GM12878 (cell line): ENCODE data around the gene CCDC6. TPM values are rescaled to one million over a fixed set of nuclear protein-coding genes. Genes with fewer than 3 reads are reported as not detected.

Experiments
- ATAC-seq: fragments of 200-7000 bp; cut with Tn5 transposase; 3 replicates; pipeline ENCODE4 v1.9.1; 2020; ENCODE audit warnings: mild to moderate bottlenecking, moderate library complexity
- BruUV-seq: library from RNA; stranded (reverse); fragments of 400-500 nt; replicated peaks from 2 replicates; lab custom pipeline; 2021; lab: Mats Ljungman, UMichigan
- CTCF ChIA-PET: fragments of 300-600 bp; sonication (Branson Sonifier 250); formaldehyde crosslinking; extraction: SDS; loops from one replicate; lab custom pipeline; 2021; ENCODE audit warnings: inconsistent platforms; lab: Yijun Ruan, JAX
- POLR2A ChIA-PET: fragments of 350-600 bp; formaldehyde crosslinking; extraction: SDS; loops from one replicate; lab custom pipeline; 2021; ENCODE audit warnings: inconsistent platforms; lab: Charles Lee
- RAD21 ChIA-PET: fragments of 300-600 bp; sonication (Branson Sonifier 250); formaldehyde crosslinking; loops from one replicate; lab custom pipeline; 2023; ENCODE audit warnings: antibody characterized with exemption; ENCODE audit not compliant: unreplicated experiment; lab: Charles Lee
- SMC1A ChIA-PET: fragments of 300-600 bp; sonication (Branson Sonifier 250); formaldehyde crosslinking; loops from one replicate; lab custom pipeline; 2023; ENCODE audit not compliant: unreplicated experiment, uncharacterized antibody; lab: Charles Lee
- DNase-seq: peaks from one replicate; pipeline ENCODE4 v3.0.0-alpha.2; 2011; ENCODE audit warnings: low read depth, low spot score
- FAIRE-seq: peaks from 3 replicates; lab custom pipeline; 2011; peaks lifted over from hg19 to GRCh38; lab: Jason Lieb, UNC
- H2AFZ ChIP-seq: 2 replicates; pipeline ENCODE4 v1.6.0; 2011; ENCODE audit warnings: low read depth, low read length, control low read depth; ENCODE audit not compliant: control insufficient read depth
- H3K27ac ChIP-seq: 2 replicates; pipeline ENCODE4 v1.5.1; 2011; ENCODE audit warnings: control low read depth; ENCODE audit not compliant: control insufficient read depth, insufficient read depth
- H3K27me3 ChIP-seq, 2 experiments: replicated peaks in 1 of 2; 2 replicates each; pipeline versions ENCODE4 v1.6.0 to v1.6.1; 2011; ENCODE audit warnings: low read length in 1 of 2; ENCODE audit not compliant: control insufficient read depth in 2 of 2, insufficient read depth in 2 of 2
- H3K36me3 ChIP-seq, 2 experiments: 2 replicates each; pipeline ENCODE4 v1.5.1; 2011; ENCODE audit warnings: low read length in 1 of 2; ENCODE audit not compliant: control insufficient read depth in 2 of 2, insufficient read depth in 2 of 2
- H3K4me1 ChIP-seq: 2 replicates; pipeline ENCODE4 v1.6.1; 2011; ENCODE audit warnings: mild to moderate bottlenecking, low read length, moderate library complexity, mixed read lengths; ENCODE audit not compliant: control insufficient read depth, insufficient read depth
- H3K4me2 ChIP-seq: 2 replicates; pipeline ENCODE4 v1.6.0; 2011; ENCODE audit warnings: control low read depth; ENCODE audit not compliant: control insufficient read depth, insufficient read depth
- H3K4me3 ChIP-seq: fragments of 200-600 bp; sonication (generic); 2 replicates; pipeline ENCODE4 v1.5.1; 2016
- H3K79me2 ChIP-seq: 2 replicates; pipeline ENCODE4 v1.6.0; 2011; ENCODE audit warnings: low read length; ENCODE audit not compliant: control insufficient read depth, insufficient read depth
- H3K9ac ChIP-seq: 2 replicates; pipeline ENCODE4 v1.8.0; 2011; ENCODE audit warnings: low read length, control low read depth, mixed read lengths; ENCODE audit not compliant: control insufficient read depth, insufficient read depth
- H3K9me3 ChIP-seq: replicated peaks from 3 replicates; pipeline ENCODE4 v1.5.1; 2011; ENCODE audit warnings: mild to moderate bottlenecking, low read length; ENCODE audit not compliant: control insufficient read depth, insufficient read depth
- H4K20me1 ChIP-seq: 2 replicates; pipeline ENCODE4 v1.6.0; 2011; ENCODE audit not compliant: control insufficient read depth, insufficient read depth
- BHLHE40 ChIP-seq, 2 experiments: fragments of 450-650 bp in 1 of 2; IDR thresholded peaks; 2 replicates each; pipeline ENCODE4 v1.6.1; 2011 to 2017; ENCODE audit warnings: low read depth in 2 of 2, borderline replicate concordance in 1 of 2, improper control_type of control experiment in 1 of 2, low read length in 1 of 2, mild to moderate bottlenecking in 1 of 2
- CREB1 ChIP-seq: IDR thresholded peaks from 2 replicates; pipeline ENCODE4 v1.6.1; 2012; ENCODE audit warnings: low read depth, mild to moderate bottlenecking, inconsistent platforms
- CREM ChIP-seq: IDR thresholded peaks from 2 replicates; pipeline ENCODE4 v1.6.1; 2014; ENCODE audit warnings: antibody characterized with exemption, low read depth
- EGR1 ChIP-seq, 2 experiments: IDR thresholded peaks; 1 replicate in 1 of 2; 2 replicates in 1 of 2; pipeline ENCODE4 v1.6.1; 2011 to 2012; ENCODE audit warnings: low read depth in 2 of 2, low read length in 2 of 2, borderline replicate concordance in 1 of 2, mild to moderate bottlenecking in 1 of 2, moderate library complexity in 1 of 2
- ETV6 ChIP-seq, 2 experiments: fragments of 450-650 bp in 1 of 2; IDR thresholded peaks in 1 of 2; conservative IDR thresholded peaks in 1 of 2; 2 replicates each; pipeline ENCODE4 v1.6.1; 2014; ENCODE audit warnings: antibody characterized with exemption in 1 of 2, borderline replicate concordance in 1 of 2, low read depth in 1 of 2, mild to moderate bottlenecking in 1 of 2, moderate library complexity in 1 of 2
- FOS ChIP-seq: IDR thresholded peaks from 3 replicates; pipeline ENCODE4 v1.6.1; 2011; ENCODE audit warnings: borderline replicate concordance; ENCODE audit not compliant: insufficient read length; ENCODE audit errors: extremely low read depth
- GABPA ChIP-seq: IDR thresholded peaks from 2 replicates; pipeline ENCODE4 v1.6.1; 2014; ENCODE audit warnings: antibody characterized with exemption, low read depth, mild to moderate bottlenecking, inconsistent platforms
- NRF1 ChIP-seq: conservative IDR thresholded peaks from 2 replicates; pipeline ENCODE4 v1.6.1; 2011; ENCODE audit warnings: mild to moderate bottlenecking, low read depth, low read length, improper control_type of control experiment
- RB1 ChIP-seq: fragments of 450-650 bp; formaldehyde crosslinking; IDR thresholded peaks from 2 replicates; pipeline ENCODE4 v1.6.1; 2017; ENCODE audit warnings: mild to moderate bottlenecking, borderline replicate concordance
- SPI1 ChIP-seq: IDR thresholded peaks from 2 replicates; pipeline ENCODE4 v1.6.1; 2011; ENCODE audit warnings: low read depth, mild to moderate bottlenecking, low read length, moderate library complexity, borderline replicate concordance; ENCODE audit not compliant: insufficient read depth
- STAT3 ChIP-seq: IDR thresholded peaks from 2 replicates; pipeline ENCODE4 v1.6.1; 2011; ENCODE audit warnings: low read depth, low read length, improper control_type of control experiment
- WGBS: methylation state at CpG from one replicate; pipeline ENCODE4 v1.1.6; 2016; ENCODE audit warnings: low lambda C conversion rate; ENCODE audit not compliant: insufficient replicate concordance, insufficient coverage; ENCODE audit errors: missing lambda C conversion rate; 5-methylcytosine and 5-hydroxymethylcytosine counted together
- in situ Hi-C: fragments of 300-500 bp; cut with MboI; formaldehyde crosslinking; loops from 9 replicates; pipeline ENCODE4 v1.14.3; 2018; ENCODE audit warnings: mixed read lengths
- intact Hi-C: fragments of 100-400 bp; cut with micrococcal nuclease; formaldehyde crosslinking; loops from one replicate; pipeline ENCODE4 v1.14.2; 2022; ENCODE audit not compliant: unreplicated experiment
- polyA plus RNA-seq, 11 experiments: library from polyadenylated mRNA; depleted of rRNA in 4 of 11; unstranded in 6 of 11; stranded (reverse) in 5 of 11; fragments of >200 nt; fragmentation: Nextera tagmentation in 4 of 11; fragmentation: Illumina TruSeq in 1 of 11; extraction: Ambion mirVana in 4 of 11; extraction: Trizol in 1 of 11; gene quantifications; 1 replicate in 1 of 11; 2 replicates in 10 of 11; pipeline versions ENCODE4 v1.2.1 to v1.2.3, GENCODE V29; 2011 to 2016; ENCODE audit warnings: inconsistent platforms in 2 of 11, missing spikeins in 2 of 11, low read depth in 1 of 11
- total RNA-seq, 4 experiments: library from RNA; depleted of rRNA in 3 of 4; stranded (reverse); fragments of >200 nt in 3 of 4; fragmentation: Illumina TruSeq in 1 of 4; extraction: Trizol in 1 of 4; gene quantifications; 2 replicates each; pipeline versions ENCODE4 v1.2.1 to v1.2.3, GENCODE V29; 2013 to 2021
- TF ChIP-seq, protein P1 (sequence below): fragments of 450-650 bp; IDR thresholded peaks from 2 replicates; pipeline ENCODE4 v1.6.1; 2017; ENCODE audit warnings: mild to moderate bottlenecking
- TF ChIP-seq, protein P2 (sequence below): fragments of 450-650 bp; formaldehyde crosslinking; IDR thresholded peaks from 2 replicates; pipeline ENCODE4 v1.5.0; 2022; ENCODE audit warnings: mild to moderate bottlenecking, missing genetic modification characterization
- TF ChIP-seq, protein P3 (sequence below): fragments of 450-650 bp; IDR thresholded peaks from 2 replicates; pipeline ENCODE4 v1.6.1; 2017; ENCODE audit warnings: borderline replicate concordance

The CCDC6 gene
- total and polyA plus RNA-seq, 10 of the 15 experiments (the other 5 are each of a cell fraction or from before 2014, with no cell fraction given), result 11.8 to 46.2 (median 26.7) TPM

DNA sequence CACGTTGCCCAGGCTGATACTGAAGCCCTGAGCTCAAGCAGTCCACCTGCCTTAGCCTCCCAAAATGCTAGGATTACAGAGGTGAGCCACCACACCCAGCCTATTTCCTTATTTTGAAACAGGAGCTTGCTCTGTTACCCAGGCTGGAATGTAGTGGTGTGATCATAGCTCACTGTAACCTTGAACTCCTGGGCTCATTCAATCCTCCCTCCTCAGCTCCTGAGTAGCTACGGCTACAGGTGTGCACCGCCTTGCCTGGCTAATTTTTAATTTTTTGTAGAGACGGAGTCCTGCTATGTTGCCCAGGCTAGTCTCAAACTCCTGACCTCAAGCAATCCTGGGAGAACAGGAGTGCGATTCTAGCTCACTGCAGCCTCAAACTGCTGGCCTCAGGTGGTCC is 164.8 kb downstream of the CCDC6 start:
- H4K20me1 ChIP-seq, result no peaks in the 10 kb centered on the region
- H3K4me3 ChIP-seq, result no peak overlapping the region
- SMC1A ChIA-PET, result no interaction called here
- H3K4me2 ChIP-seq, result no peak overlapping the region
- ATAC-seq, result no peak
- no peaks in the 10 kb centered on the region for H3K27me3 ChIP-seq
- H2AFZ ChIP-seq, result no peak overlapping the region
- RAD21 ChIA-PET, result no interaction called here
- no peaks in the 10 kb centered on the region for H3K36me3 ChIP-seq
- no peaks in the 10 kb centered on the region for H3K9me3 ChIP-seq
- H3K9ac ChIP-seq, result no peak overlapping the region
- no peaks in the 10 kb centered on the region for H3K79me2 ChIP-seq
- no peak for DNase-seq
- in situ Hi-C loops, result no loop called here
- POLR2A ChIA-PET, result no interaction called here
- no TSS peak for BruUV-seq
- no peaks in the 10 kb centered on the region for H3K4me1 ChIP-seq
- CTCF ChIA-PET, result interaction anchor here (1.7 kb wide), 1 partner anchor 41 kb away, joined by 4 read pairs; no protein-coding TSS in a partner anchor
- H3K27ac ChIP-seq, result no peak overlapping the region
- WGBS, result 40% methylated on average over 5 of the region's 5 CpGs
- intact Hi-C loops, result no loop called here
- TF ChIP-seq, protein P1, sequence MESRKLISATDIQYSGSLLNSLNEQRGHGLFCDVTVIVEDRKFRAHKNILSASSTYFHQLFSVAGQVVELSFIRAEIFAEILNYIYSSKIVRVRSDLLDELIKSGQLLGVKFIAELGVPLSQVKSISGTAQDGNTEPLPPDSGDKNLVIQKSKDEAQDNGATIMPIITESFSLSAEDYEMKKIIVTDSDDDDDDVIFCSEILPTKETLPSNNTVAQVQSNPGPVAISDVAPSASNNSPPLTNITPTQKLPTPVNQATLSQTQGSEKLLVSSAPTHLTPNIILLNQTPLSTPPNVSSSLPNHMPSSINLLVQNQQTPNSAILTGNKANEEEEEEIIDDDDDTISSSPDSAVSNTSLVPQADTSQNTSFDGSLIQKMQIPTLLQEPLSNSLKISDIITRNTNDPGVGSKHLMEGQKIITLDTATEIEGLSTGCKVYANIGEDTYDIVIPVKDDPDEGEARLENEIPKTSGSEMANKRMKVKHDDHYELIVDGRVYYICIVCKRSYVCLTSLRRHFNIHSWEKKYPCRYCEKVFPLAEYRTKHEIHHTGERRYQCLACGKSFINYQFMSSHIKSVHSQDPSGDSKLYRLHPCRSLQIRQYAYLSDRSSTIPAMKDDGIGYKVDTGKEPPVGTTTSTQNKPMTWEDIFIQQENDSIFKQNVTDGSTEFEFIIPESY, result no peak
- TF ChIP-seq GABPA (no peak), RB1 (no peak), CREB1 (no peak), FOS (no peak), NRF1 (no peak), ETV6 (conservative IDR thresholded peaks at IDR 0.05 in 1 of 2, IDR thresholded peaks at IDR 0.05 in 1 of 2; ENCODE audit: borderline replicate concordance in 1 of 2, low read depth in 1 of 2) (no peak), BHLHE40 (IDR thresholded peaks at IDR 0.05; ENCODE audit: borderline replicate concordance in 1 of 2, low read depth in 2 of 2, low read length in 1 of 2) (no peak), CREM (no peak), STAT3 (no peak), SPI1 (no peak), EGR1 (IDR thresholded peaks at IDR 0.05; ENCODE audit: borderline replicate concordance in 1 of 2, low read depth in 2 of 2, low read length in 2 of 2) (no peak)
- TF ChIP-seq, protein P2, sequence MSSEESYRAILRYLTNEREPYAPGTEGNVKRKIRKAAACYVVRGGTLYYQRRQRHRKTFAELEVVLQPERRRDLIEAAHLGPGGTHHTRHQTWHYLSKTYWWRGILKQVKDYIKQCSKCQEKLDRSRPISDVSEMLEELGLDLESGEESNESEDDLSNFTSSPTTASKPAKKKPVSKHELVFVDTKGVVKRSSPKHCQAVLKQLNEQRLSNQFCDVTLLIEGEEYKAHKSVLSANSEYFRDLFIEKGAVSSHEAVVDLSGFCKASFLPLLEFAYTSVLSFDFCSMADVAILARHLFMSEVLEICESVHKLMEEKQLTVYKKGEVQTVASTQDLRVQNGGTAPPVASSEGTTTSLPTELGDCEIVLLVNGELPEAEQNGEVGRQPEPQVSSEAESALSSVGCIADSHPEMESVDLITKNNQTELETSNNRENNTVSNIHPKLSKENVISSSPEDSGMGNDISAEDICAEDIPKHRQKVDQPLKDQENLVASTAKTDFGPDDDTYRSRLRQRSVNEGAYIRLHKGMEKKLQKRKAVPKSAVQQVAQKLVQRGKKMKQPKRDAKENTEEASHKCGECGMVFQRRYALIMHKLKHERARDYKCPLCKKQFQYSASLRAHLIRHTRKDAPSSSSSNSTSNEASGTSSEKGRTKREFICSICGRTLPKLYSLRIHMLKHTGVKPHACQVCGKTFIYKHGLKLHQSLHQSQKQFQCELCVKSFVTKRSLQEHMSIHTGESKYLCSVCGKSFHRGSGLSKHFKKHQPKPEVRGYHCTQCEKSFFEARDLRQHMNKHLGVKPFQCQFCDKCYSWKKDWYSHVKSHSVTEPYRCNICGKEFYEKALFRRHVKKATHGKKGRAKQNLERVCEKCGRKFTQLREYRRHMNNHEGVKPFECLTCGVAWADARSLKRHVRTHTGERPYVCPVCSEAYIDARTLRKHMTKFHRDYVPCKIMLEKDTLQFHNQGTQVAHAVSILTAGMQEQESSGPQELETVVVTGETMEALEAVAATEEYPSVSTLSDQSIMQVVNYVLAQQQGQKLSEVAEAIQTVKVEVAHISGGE (CRISPR knock-in tag), result no peak
- TF ChIP-seq, protein P3, sequence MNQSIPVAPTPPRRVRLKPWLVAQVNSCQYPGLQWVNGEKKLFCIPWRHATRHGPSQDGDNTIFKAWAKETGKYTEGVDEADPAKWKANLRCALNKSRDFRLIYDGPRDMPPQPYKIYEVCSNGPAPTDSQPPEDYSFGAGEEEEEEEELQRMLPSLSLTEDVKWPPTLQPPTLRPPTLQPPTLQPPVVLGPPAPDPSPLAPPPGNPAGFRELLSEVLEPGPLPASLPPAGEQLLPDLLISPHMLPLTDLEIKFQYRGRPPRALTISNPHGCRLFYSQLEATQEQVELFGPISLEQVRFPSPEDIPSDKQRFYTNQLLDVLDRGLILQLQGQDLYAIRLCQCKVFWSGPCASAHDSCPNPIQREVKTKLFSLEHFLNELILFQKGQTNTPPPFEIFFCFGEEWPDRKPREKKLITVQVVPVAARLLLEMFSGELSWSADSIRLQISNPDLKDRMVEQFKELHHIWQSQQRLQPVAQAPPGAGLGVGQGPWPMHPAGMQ, result no peak
- FAIRE-seq, result no peak
